Fibroblast of pulmonary artery (primary cell): ENCODE data around the gene LAPTM5.

Experiments used
- DNase-seq: peaks from one replicate; pipeline ENCODE4 v3.0.0-alpha.2; 2010; ENCODE audit warnings: low read depth
- H3K4me3 ChIP-seq: replicated peaks from 2 replicates; pipeline ENCODE4 v1.5.1; 2011; ENCODE audit warnings: low read depth, mild to moderate bottlenecking, control low read depth, low read length, moderate library complexity
- CTCF ChIP-seq: IDR thresholded peaks from 2 replicates; pipeline ENCODE4 v1.5.1; 2011; ENCODE audit warnings: mild to moderate bottlenecking, control low read depth, low read length, inconsistent platforms; ENCODE audit errors: missing control alignments

LAPTM5 gene

GRCh38 chr1:30741239-30741894 is 16.2 kb downstream of the LAPTM5 start:
- TF ChIP-seq CTCF = no peak
- H3K4me3 ChIP-seq = no peak overlapping the region
- no peak for DNase-seq

DNA sequence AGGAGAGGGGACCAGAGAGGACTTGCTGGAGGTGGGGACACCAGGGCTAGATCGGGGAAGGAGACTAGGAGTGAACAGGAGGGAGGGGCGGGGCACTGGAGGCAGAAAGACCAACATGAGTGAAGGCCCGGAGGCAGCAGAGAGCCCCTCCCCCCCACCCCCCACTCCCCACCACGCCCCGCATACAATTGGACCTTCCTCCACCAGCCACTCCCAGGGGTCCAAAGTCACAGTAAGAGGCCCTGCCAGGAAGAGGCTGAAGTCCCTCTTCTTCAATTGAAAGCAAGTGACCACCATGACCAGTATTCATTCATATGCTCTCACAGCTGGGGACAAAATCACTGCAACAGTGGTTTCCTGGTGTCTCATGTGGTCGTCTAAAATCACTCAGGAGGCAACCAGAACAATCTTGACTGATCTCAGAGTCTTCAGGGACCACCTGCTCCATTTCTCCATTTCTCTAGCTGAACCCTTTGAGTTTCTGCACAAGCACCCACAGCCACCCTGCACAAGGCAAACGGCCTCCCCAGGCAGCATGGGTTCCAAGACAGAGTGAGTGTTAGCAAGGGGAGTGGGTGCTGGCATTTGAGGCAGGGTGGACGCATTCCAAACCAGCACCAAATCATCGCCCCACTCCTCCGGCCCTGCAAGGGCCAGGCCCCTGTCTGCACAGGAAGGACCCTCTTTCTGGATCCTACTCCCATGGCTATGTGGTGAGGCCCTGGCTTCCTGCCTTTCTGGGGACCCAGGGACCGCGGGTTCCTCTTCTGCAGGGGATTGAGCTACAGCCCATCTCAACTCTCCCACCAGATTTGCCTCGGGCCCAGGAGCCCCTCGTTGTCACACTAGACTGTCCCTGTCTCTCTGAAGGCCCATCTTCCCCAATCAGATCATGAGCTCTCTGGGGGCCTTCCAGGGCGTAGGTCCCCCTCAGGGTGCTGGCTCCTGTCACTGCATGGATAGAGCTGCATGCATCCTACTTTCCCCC is 17.0 kb downstream of the LAPTM5 start:
- H3K4me3 ChIP-seq = no peak overlapping the region
- no peak for DNase-seq
- no peak for TF ChIP-seq CTCF

- no peak for DNase-seq
- no peak for TF ChIP-seq CTCF
- H3K4me3 ChIP-seq = no peak overlapping the region
Observed at GRCh38 chr1:30739601-30740000, 18.0 kb downstream of the LAPTM5 start.

DNA sequence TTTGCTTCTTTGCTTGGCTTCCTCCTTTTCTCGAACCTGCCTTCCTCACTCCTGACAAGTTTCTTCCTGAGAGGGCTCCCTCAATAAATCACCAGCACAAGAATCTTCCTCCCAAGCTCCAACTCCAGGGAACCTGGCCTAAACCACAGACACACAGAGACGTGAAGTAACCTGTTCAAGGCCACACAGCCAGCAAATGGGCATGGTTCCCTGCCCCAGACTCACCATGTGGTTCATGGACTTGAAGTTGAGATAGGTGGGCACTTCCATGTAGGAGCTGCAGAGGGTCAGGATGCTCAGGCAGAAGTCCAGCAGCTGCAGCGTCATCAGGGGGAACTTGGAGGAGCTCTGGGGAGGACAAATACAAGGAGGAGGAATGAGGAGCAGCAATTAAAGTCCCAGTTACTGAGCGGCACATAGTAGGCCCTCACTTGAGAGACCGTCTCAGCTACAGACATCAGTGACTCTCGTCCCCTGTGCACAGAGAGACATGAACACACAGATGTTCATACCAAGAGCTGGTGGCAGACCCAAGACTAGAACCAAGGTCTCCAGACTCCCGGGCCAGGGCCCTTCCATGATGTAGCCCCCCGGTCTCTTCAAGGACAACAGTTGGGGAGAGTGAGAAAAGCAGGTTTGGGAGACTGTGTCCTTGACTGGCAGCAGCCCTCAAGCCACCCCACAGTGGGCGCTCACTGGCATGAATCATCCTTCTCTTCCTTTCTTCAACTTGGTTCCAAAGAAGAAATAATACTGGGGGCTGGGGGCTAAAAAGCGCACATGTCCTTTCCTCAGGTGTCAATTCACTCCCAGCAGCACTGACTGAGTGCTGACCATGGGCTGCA is 18.6 kb downstream of the LAPTM5 start:
- no peak for DNase-seq
- no peak for TF ChIP-seq CTCF

DNA sequence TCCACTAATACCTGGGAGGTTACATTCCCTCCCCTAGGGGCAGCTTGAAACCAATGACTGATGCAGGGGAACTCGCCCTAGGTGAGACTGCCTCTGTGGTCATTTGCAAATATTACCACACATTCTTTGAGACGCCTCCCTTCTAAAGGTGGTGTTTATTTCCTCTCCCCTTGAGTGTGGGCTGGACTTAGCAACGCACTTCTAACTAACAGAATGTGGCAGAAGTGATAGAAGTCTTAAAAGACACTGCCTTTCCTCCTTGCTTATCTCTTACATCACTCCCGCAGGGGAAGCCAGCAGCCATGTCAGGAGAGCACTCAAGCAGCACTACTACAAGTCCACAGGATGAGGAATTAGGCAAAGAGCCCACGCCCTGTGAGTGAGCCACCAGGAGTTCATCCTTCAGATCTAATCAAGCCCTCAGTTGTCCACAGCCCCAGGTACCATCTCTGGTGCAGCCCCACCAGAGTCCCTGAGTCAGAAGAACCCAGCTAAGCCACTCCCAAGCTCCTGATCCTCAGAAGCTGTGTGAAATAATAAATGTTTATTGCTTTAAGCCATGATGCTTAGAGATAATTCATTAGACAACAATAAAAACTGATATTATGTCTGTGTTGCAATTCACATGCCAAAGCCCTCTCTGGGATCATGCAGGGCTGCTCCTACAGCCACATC is 19.4 kb downstream of the LAPTM5 start:
- TF ChIP-seq CTCF = no peak
- no peak overlapping the region for H3K4me3 ChIP-seq
- no peak for DNase-seq

More for the DNA sequence above, 18.6 kb downstream of the LAPTM5 start:
- no peak overlapping the region for H3K4me3 ChIP-seq

DNA sequence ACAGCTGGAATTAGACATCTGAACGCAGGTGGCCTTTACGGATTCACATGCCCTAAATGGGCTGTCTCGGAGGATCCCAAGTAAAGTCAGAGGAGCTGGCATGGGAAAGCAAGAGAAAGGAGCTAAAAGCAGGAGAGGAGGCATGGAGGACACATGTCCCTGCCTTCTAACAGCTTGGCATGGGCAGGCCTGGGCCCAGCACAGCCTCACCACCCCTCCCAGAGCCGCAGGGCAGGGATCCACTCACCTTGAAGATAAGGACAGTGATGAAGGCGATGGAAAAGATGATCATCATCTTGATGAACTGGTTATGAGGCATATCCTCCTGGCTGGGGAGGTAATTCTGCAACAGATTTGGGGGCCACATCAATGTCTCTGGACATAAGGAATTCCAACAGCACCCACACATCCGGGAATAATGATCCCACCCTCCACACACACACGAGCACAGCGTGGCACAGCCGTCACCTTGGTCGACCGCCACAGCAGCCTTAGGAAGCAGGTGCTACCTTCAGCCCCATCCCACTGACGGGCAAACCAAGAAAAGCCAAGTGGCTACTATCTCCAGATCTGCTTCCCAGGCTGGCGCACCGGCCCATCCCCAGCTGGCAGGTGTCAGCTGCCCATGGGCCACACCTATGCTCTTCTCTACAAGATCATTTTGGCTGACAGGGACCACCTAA is 20.1 kb downstream of the LAPTM5 start:
- no peak for DNase-seq
- no peak overlapping the region for H3K4me3 ChIP-seq
- no peak for TF ChIP-seq CTCF
